B cell (primary cell): ENCODE data around the gene RAD51B. TPM values are rescaled to one million over a fixed set of nuclear protein-coding genes. Genes with fewer than 3 reads are reported as not detected.

Experiments used
- ATAC-seq: fragments of 200-7000 bp; cut with Tn5 transposase; one replicate; pipeline ENCODE4 v1.10.0; 2021; ENCODE audit warnings: low read depth, mild to moderate bottlenecking, moderate number of reproducible peaks, moderate library complexity
- CTCF ChIA-PET: fragments of 350-600 bp; sonication (Branson Sonifier 250); formaldehyde crosslinking; loops from one replicate; lab custom pipeline; 2021; ENCODE audit warnings: antibody characterized with exemption, inconsistent platforms; lab: Charles Lee
- POLR2A ChIA-PET: fragments of 350-600 bp; sonication (Branson Sonifier 250); formaldehyde crosslinking; loops from one replicate; lab custom pipeline; 2021; ENCODE audit warnings: antibody characterized with exemption; lab: Charles Lee
- DNase-seq: peaks from one replicate; pipeline ENCODE4 v3.0.0; 2013
- H2AFZ ChIP-seq: 2 replicates; pipeline ENCODE4 v1.6.1; 2012; ENCODE audit warnings: mild to moderate bottlenecking, low read depth, low read length; ENCODE audit not compliant: insufficient read depth, poor library complexity, severe bottlenecking
- H3K27ac ChIP-seq, 2 donors: 1 replicate in 1 of 2; 2 replicates in 1 of 2; pipeline ENCODE4 v1.5.1; 2012 to 2013; ENCODE audit warnings: low read length in 2 of 2, mild to moderate bottlenecking in 2 of 2, moderate library complexity in 1 of 2
- H3K27me3 ChIP-seq, 4 experiments: fragments of 200-600 bp in 1 of 4; sonication (generic) in 1 of 4; replicated peaks in 1 of 4; 1 replicate in 2 of 4; 2 replicates in 2 of 4; pipeline versions ENCODE4 v1.6.1 to v1.7.0; 2013 to 2016; ENCODE audit warnings: low read length in 3 of 4, mild to moderate bottlenecking in 2 of 4, mixed read lengths in 1 of 4, moderate library complexity in 1 of 4; ENCODE audit not compliant: insufficient read depth in 4 of 4, control insufficient read depth in 3 of 4; ENCODE audit errors: control extremely low read depth in 1 of 4
- H3K36me3 ChIP-seq, 2 experiments: replicated peaks in 1 of 2; 1 replicate in 1 of 2; 2 replicates in 1 of 2; pipeline versions ENCODE4 v1.6.1 to v1.7.1; 2013; ENCODE audit warnings: low read length in 1 of 2; ENCODE audit not compliant: insufficient read depth in 2 of 2, control insufficient read depth in 1 of 2; ENCODE audit errors: control extremely low read depth in 1 of 2, extremely low read depth in 1 of 2
- H3K4me1 ChIP-seq, 2 donors: fragments of 200-600 bp in 1 of 2; sonication (generic) in 1 of 2; 1 replicate in 1 of 2; 2 replicates in 1 of 2; pipeline versions ENCODE4 v1.5.1 to v1.6.1; 2013 to 2017; ENCODE audit warnings: low read length in 2 of 2; ENCODE audit not compliant: control insufficient read depth in 2 of 2, insufficient read depth in 2 of 2
- H3K4me2 ChIP-seq: replicated peaks from 2 replicates; pipeline ENCODE3; 2012; ENCODE audit warnings: mild to moderate bottlenecking, low read depth, low read length; ENCODE audit not compliant: poor library complexity, severe bottlenecking
- H3K4me3 ChIP-seq, 5 experiments: fragments of 200-600 bp in 1 of 5; sonication (generic) in 1 of 5; 1 replicate in 3 of 5; 2 replicates in 2 of 5; pipeline versions ENCODE4 v1.5.1 to v1.7.0; 2011 to 2016; ENCODE audit warnings: low read length in 4 of 5, mild to moderate bottlenecking in 4 of 5, low read depth in 2 of 5, control low read depth in 1 of 5, moderate library complexity in 1 of 5; ENCODE audit not compliant: insufficient read depth in 1 of 5; ENCODE audit errors: control extremely low read depth in 1 of 5, extremely low read depth in 1 of 5
- H3K79me2 ChIP-seq: fragments of 200-600 bp; sonication (generic); one replicate; pipeline ENCODE4 v1.6.0; 2016; ENCODE audit warnings: low read length; ENCODE audit not compliant: control insufficient read depth, insufficient read depth
- H3K9ac ChIP-seq: fragments of 200-600 bp; sonication (generic); 2 replicates; pipeline ENCODE4 v1.6.1; 2017; ENCODE audit warnings: mild to moderate bottlenecking, low read length, moderate library complexity
- H3K9me3 ChIP-seq, 3 donors: one replicate each; pipeline versions ENCODE4 v1.6.1 to v1.7.1; 2013; ENCODE audit warnings: low read length in 2 of 3; ENCODE audit not compliant: control insufficient read depth in 2 of 3, insufficient read depth in 1 of 3; ENCODE audit errors: control extremely low read depth in 1 of 3
- H4K20me1 ChIP-seq: 2 replicates; pipeline ENCODE4 v1.6.0; 2012; ENCODE audit warnings: mild to moderate bottlenecking, low read length; ENCODE audit not compliant: insufficient read depth, control insufficient read depth, poor library complexity, severe bottlenecking
- H3K27ac Mint-ChIP-seq: one replicate; pipeline ENCODE4 v1.8.0; 2021; ENCODE audit warnings: mixed read lengths
- H3K27me3 Mint-ChIP-seq: one replicate; pipeline ENCODE4 v1.8.0; 2021; ENCODE audit warnings: mixed read lengths
- H3K4me1 Mint-ChIP-seq: one replicate; pipeline ENCODE4 v1.8.0; 2021; ENCODE audit warnings: mixed read lengths
- H3K4me3 Mint-ChIP-seq: one replicate; pipeline ENCODE4 v1.8.0; 2021; ENCODE audit warnings: mixed read lengths
- H3K9me3 Mint-ChIP-seq: one replicate; pipeline ENCODE4 v1.8.0; 2022; ENCODE audit warnings: mixed read lengths; ENCODE audit not compliant: insufficient read depth
- EZH2 ChIP-seq: IDR thresholded peaks from 2 replicates; pipeline ENCODE4 v1.6.1; 2012; ENCODE audit warnings: borderline replicate concordance, low read depth, mild to moderate bottlenecking, moderate library complexity, low read length; ENCODE audit not compliant: insufficient read depth, poor library complexity, severe bottlenecking
- WGBS: methylation state at CpG from one replicate; pipeline ENCODE4 v1.1.5; 2013; ENCODE audit warnings: missing lambda C conversion rate; ENCODE audit not compliant: insufficient coverage; 5-methylcytosine and 5-hydroxymethylcytosine counted together
- intact Hi-C: fragments of 100-400 bp; cut with micrococcal nuclease; formaldehyde crosslinking; loops from one replicate; pipeline ENCODE4 v1.10.0; 2022
- polyA plus RNA-seq: library from polyadenylated mRNA; depleted of rRNA; stranded (reverse); fragments of >200 nt; gene quantifications from 2 replicates; pipeline ENCODE4 v1.2.3, GENCODE V29; 2012
- total RNA-seq, 2 donors: library from RNA; stranded (reverse); fragments of 120-200 nt in 1 of 2; gene quantifications; 1 replicate in 1 of 2; 2 replicates in 1 of 2; pipeline versions ENCODE4 v1.2.3 to v1.2.4, GENCODE V29; 2013 to 2022
- TF ChIP-seq, protein P1 (sequence below): fragments of 200-600 bp; IDR thresholded peaks from one replicate; pipeline ENCODE4 v1.8.0; 2022; ENCODE audit warnings: antibody characterized with exemption, mild to moderate bottlenecking

Gene RAD51B
- total and polyA plus RNA-seq, 2 donors (not counting 1 experiment from before 2014, with no cell fraction given), result 6.5 to 60.6 TPM

DNA sequence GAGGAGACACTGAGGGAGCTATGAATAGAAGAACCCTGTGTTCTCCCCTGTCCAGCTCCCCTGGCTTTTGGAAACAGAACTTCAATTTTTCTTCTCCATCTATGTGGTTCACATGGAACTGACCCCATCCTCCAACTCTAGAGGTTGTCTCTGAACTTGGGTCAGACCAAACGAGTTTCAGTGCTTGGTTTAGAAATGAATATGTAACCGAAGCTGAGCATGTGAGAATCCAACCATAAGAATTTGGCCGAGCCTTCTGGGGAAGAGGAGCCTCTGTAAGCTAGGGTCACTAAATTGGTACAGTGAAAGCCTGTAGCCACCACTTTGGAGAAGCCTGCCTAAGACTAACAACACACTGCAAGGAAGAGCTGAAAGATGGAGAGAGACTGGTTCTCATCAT, 508.9 kb downstream of the RAD51B start:
- H3K27me3 ChIP-seq, result no peaks in the 10 kb centered on the region
- WGBS, result 80% methylated on average over 3 of the region's 3 CpGs
- no peaks in the 10 kb centered on the region for H3K9me3 Mint-ChIP-seq
- no peak overlapping the region for H3K27ac ChIP-seq
- H3K4me2 ChIP-seq, result no peak overlapping the region
- POLR2A ChIA-PET, result interaction anchor here (1.1 kb wide), 1 partner anchor 68 kb away, joined by 6 read pairs; no protein-coding TSS in a partner anchor
- H3K9ac ChIP-seq, result no peak overlapping the region
- no peak for DNase-seq
- no peaks in the 10 kb centered on the region for H4K20me1 ChIP-seq
- no peaks in the 10 kb centered on the region for H3K79me2 ChIP-seq
- no peak overlapping the region for H3K27ac Mint-ChIP-seq
- intact Hi-C loops, result loop anchor here (5.0 kb wide), 3 partner anchors 61 to 81 kb away; no protein-coding TSS in a partner anchor
- H2AFZ ChIP-seq, result no peak overlapping the region
- H3K4me1 Mint-ChIP-seq, result peaks cover 59% of the 10 kb centered on the region
- H3K4me1 ChIP-seq, result peaks cover 47 to 53% of the 10 kb centered on the region in 2 donors
- no peak overlapping the region for H3K4me3 ChIP-seq
- H3K36me3 ChIP-seq, result no peaks in the 10 kb centered on the region
- CTCF ChIA-PET, result interaction anchor here (0.7 to 1.3 kb wide), 7 partner anchors 10 to 488 kb away, joined by 3 to 5 read pairs (median 3); no protein-coding TSS in a partner anchor
- no peak overlapping the region for H3K4me3 Mint-ChIP-seq
- TF ChIP-seq, protein P1, sequence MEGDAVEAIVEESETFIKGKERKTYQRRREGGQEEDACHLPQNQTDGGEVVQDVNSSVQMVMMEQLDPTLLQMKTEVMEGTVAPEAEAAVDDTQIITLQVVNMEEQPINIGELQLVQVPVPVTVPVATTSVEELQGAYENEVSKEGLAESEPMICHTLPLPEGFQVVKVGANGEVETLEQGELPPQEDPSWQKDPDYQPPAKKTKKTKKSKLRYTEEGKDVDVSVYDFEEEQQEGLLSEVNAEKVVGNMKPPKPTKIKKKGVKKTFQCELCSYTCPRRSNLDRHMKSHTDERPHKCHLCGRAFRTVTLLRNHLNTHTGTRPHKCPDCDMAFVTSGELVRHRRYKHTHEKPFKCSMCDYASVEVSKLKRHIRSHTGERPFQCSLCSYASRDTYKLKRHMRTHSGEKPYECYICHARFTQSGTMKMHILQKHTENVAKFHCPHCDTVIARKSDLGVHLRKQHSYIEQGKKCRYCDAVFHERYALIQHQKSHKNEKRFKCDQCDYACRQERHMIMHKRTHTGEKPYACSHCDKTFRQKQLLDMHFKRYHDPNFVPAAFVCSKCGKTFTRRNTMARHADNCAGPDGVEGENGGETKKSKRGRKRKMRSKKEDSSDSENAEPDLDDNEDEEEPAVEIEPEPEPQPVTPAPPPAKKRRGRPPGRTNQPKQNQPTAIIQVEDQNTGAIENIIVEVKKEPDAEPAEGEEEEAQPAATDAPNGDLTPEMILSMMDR, result no peak
- TF ChIP-seq EZH2, result no peak
- no peaks in the 10 kb centered on the region for H3K27me3 Mint-ChIP-seq
- H3K9me3 ChIP-seq, result no peaks in the 10 kb centered on the region
- no peak for ATAC-seq

DNA sequence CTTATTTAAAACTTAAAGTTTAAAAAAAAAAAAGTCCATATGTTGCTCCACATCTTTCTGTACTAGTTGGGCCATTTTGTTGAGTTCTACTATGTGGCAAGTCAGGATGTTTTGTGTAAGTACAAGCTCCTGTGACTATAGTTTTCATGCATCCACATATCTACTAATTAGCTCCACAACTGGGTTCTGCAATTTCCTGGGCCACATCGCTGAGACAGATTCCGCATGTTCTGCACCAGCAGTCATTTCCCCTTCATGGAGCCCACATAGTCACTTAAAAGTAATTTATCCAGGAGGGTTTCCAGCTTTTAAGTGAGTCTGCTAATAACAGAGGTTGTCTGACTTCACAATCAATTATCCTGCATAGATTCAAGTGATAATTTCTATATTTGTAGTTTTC, 511.8 kb downstream of the RAD51B start:
- ChIA-PET CTCF (interaction anchor here (1.3 to 2.7 kb wide), 3 partner anchors 30 to 81 kb away, joined by 3 to 7 read pairs (median 6); no protein-coding TSS in a partner anchor), POLR2A (no interaction called here)
- H3K4me3 Mint-ChIP-seq, result no peak overlapping the region
- H3K27ac Mint-ChIP-seq, result no peak overlapping the region
- Histone ChIP-seq H2AFZ (no peak overlapping the region), H3K4me1 (peaks cover 38 to 45% of the 10 kb centered on the region in 2 donors), H3K9me3 (no peaks in the 10 kb centered on the region), H3K79me2 (no peaks in the 10 kb centered on the region), H3K4me2 (no peak overlapping the region), H3K27me3 (no peaks in the 10 kb centered on the region), H3K27ac (no peak overlapping the region), H4K20me1 (no peaks in the 10 kb centered on the region), H3K9ac (no peak overlapping the region), H3K36me3 (no peaks in the 10 kb centered on the region), H3K4me3 (no peak overlapping the region)
- no peaks in the 10 kb centered on the region for H3K9me3 Mint-ChIP-seq
- TF ChIP-seq EZH2, result no peak
- TF ChIP-seq, protein P1, result no peak
- WGBS, result no CpG with 5 or more reads among the region's 2 CpGs
- DNase-seq (no peak), ATAC-seq (no peak)
- intact Hi-C loops, result no loop called here
- H3K4me1 Mint-ChIP-seq, result peaks cover 59% of the 10 kb centered on the region
- no peaks in the 10 kb centered on the region for H3K27me3 Mint-ChIP-seq
